Measurements from ENCODE around the gene EID3. TPM values are rescaled to one million over a fixed set of nuclear protein-coding genes. Genes with fewer than 3 reads are reported as not detected.
"Not testable (repeated sequence)": the region's sequence is repeated elsewhere in the genome, so short reads cannot be mapped to it uniquely, and the experiment has no call there.

Gene EID3
- total RNA-seq, 1 donor: 19.2 TPM

DNA sequence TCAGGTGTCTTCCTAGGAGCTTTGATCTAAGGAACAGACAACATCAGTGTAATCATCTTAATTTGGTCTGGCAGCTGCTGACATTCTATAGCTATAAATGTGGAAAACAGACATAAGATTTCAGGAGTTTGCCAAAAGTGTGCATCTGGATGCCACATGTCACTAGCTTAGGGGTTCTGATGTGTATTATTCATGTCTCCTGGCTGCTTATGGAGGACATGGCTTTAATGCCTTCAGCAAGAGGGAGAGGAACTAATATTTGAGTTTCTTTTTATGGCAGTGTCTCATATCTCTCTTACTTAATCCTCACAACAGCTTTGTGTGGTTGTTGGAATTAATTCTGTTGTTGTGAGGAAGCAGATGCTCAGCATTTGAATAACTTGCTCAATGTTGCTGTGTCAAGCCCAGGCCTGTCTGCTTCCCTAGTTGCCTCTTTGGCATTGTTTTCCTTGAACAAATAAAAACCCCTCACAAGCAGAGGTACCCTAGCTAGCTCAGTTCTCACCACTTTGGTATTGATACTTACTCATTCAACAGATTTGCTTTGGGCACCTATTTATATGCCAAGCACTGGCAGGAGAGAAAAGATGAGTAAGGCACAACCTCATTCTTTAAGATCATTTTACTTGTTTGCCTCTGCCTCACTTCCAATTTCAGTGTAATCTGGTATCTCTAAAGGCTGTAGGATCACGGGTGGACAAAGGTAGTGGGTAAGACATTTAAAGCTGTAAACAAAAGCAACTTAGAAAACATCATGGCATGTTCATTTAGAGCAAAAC, 39.8 kb upstream of the EID3 start:
- Histone ChIP-seq H4K20me1 (ENCODE audit: insufficient read depth, low read length) (no peaks in the 10 kb centered on the region), H3K9me3 (ENCODE audit: low read depth, low read length) (no peaks in the 10 kb centered on the region), H3K4me2 (ENCODE audit: insufficient read depth, low read length) (peak overlapping the region; percentile 8), H2AFZ (ENCODE audit: low read length) (peak overlapping the region; percentile 71), H3K4me1 (ENCODE audit: insufficient read depth, low read length) (peaks cover 9% of the 10 kb centered on the region), H3K4me3 (ENCODE audit: insufficient read depth, low read length) (no peak overlapping the region), H3K79me2 (ENCODE audit: insufficient read depth, low read length) (no peaks in the 10 kb centered on the region), H3K27me3 (ENCODE audit: insufficient read depth, low read length) (no peaks in the 10 kb centered on the region), H3K36me3 (ENCODE audit: insufficient read depth, low read length) (no peaks in the 10 kb centered on the region), H3K27ac (ENCODE audit: low read depth, low read length) (peak overlapping the region; percentile 24)
- TF ChIP-seq, protein P1, sequence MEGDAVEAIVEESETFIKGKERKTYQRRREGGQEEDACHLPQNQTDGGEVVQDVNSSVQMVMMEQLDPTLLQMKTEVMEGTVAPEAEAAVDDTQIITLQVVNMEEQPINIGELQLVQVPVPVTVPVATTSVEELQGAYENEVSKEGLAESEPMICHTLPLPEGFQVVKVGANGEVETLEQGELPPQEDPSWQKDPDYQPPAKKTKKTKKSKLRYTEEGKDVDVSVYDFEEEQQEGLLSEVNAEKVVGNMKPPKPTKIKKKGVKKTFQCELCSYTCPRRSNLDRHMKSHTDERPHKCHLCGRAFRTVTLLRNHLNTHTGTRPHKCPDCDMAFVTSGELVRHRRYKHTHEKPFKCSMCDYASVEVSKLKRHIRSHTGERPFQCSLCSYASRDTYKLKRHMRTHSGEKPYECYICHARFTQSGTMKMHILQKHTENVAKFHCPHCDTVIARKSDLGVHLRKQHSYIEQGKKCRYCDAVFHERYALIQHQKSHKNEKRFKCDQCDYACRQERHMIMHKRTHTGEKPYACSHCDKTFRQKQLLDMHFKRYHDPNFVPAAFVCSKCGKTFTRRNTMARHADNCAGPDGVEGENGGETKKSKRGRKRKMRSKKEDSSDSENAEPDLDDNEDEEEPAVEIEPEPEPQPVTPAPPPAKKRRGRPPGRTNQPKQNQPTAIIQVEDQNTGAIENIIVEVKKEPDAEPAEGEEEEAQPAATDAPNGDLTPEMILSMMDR (IDR thresholded peaks at IDR 0.05; ENCODE audit: extremely low read depth, low read depth, low read length): no peak
- DNase-seq (ENCODE audit: insufficient read length, low spot score, missing footprints): no peak

DNA sequence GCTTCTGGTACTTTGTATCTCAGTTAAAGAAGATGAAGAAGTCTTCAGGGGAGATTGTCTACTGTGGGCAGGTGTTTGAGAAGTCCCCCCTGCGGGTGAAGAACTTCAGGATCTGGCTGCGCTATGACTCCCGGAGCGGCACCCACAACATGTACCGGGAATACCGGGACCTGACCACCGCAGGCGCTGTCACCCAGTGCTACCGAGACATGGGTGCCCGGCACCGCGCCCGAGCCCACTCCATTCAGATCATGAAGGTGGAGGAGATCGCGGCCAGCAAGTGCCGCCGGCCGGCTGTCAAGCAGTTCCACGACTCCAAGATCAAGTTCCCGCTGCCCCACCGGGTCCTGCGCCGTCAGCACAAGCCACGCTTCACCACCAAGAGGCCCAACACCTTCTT, 38.1 kb upstream of the EID3 start:
- not testable (repeated sequence) for H3K27me3 ChIP-seq (ENCODE audit: insufficient read depth, low read length); H3K4me2 ChIP-seq (ENCODE audit: insufficient read depth, low read length); DNase-seq (ENCODE audit: insufficient read length, low spot score, missing footprints); H3K4me1 ChIP-seq (ENCODE audit: insufficient read depth, low read length); H3K27ac ChIP-seq (ENCODE audit: low read depth, low read length); H2AFZ ChIP-seq (ENCODE audit: low read length); H3K9me3 ChIP-seq (ENCODE audit: low read depth, low read length); H4K20me1 ChIP-seq (ENCODE audit: insufficient read depth, low read length); H3K79me2 ChIP-seq (ENCODE audit: insufficient read depth, low read length); H3K4me3 ChIP-seq (ENCODE audit: insufficient read depth, low read length); H3K36me3 ChIP-seq (ENCODE audit: insufficient read depth, low read length)

DNA sequence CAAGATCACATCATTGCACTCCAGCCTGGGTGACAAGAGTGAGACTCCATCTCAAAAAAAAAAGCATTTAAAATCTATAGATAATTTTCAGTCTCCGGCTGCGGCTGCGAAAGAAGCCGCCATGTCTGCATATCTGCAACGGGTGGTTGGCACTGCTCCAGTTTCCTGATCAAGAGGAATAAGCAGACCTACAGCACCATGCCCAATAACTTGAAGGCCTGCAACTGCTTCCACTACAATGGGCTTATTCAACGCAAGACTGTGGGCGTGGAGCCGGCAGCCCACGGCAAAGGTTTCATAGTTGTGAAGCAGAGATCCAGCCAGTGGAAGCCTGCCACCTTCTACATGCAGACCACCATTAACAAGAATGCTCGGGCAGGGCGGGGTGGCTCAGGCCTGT, 30.6 kb upstream of the EID3 start:
- TF ChIP-seq, protein P1 (IDR thresholded peaks at IDR 0.05; ENCODE audit: extremely low read depth, low read depth, low read length): no peak
- Histone ChIP-seq H3K36me3 (ENCODE audit: insufficient read depth, low read length) (no peaks in the 10 kb centered on the region), H3K4me2 (ENCODE audit: insufficient read depth, low read length) (no peak overlapping the region), H3K9me3 (ENCODE audit: low read depth, low read length) (no peaks in the 10 kb centered on the region), H3K79me2 (ENCODE audit: insufficient read depth, low read length) (no peaks in the 10 kb centered on the region), H2AFZ (ENCODE audit: low read length) (no peak overlapping the region), H3K4me1 (ENCODE audit: insufficient read depth, low read length) (peaks cover 14% of the 10 kb centered on the region), H4K20me1 (ENCODE audit: insufficient read depth, low read length) (no peaks in the 10 kb centered on the region), H3K4me3 (ENCODE audit: insufficient read depth, low read length) (no peak overlapping the region), H3K27ac (ENCODE audit: low read depth, low read length) (no peak overlapping the region), H3K27me3 (ENCODE audit: insufficient read depth, low read length) (no peaks in the 10 kb centered on the region)
- DNase-seq (ENCODE audit: insufficient read length, low spot score, missing footprints): no peak

DNA sequence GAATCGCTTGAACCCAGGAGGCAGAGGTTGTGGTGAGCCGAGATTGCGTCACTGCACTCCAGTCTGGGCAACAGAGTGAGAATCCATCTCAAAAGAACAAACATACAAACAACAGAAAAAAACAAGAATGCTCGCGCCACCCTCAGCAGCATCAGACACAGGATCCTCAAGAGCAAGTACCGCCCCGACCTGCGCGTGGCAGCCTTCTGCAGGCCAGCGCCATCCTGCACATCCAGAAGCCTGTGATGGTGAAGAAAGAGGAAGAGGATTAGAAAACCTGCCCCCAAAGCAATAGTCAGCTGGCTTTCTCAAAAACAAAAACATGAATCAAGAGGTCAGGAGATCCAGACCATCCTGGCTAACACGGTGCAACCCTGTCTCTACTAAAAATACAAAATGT, 30.0 kb upstream of the EID3 start:
- Histone ChIP-seq H4K20me1 (ENCODE audit: insufficient read depth, low read length) (no peaks in the 10 kb centered on the region), H3K4me2 (ENCODE audit: insufficient read depth, low read length) (no peak overlapping the region), H2AFZ (ENCODE audit: low read length) (no peak overlapping the region), H3K4me1 (ENCODE audit: insufficient read depth, low read length) (peaks cover 14% of the 10 kb centered on the region), H3K9me3 (ENCODE audit: low read depth, low read length) (no peaks in the 10 kb centered on the region), H3K27ac (ENCODE audit: low read depth, low read length) (no peak overlapping the region), H3K79me2 (ENCODE audit: insufficient read depth, low read length) (no peaks in the 10 kb centered on the region), H3K27me3 (ENCODE audit: insufficient read depth, low read length) (no peaks in the 10 kb centered on the region), H3K36me3 (ENCODE audit: insufficient read depth, low read length) (no peaks in the 10 kb centered on the region), H3K4me3 (ENCODE audit: insufficient read depth, low read length) (no peak overlapping the region)
- no peak for DNase-seq (ENCODE audit: insufficient read length, low spot score, missing footprints)
- TF ChIP-seq, protein P1 (IDR thresholded peaks at IDR 0.05; ENCODE audit: extremely low read depth, low read depth, low read length): no peak
